ENCODE results near the gene CNTN4.

DNA sequence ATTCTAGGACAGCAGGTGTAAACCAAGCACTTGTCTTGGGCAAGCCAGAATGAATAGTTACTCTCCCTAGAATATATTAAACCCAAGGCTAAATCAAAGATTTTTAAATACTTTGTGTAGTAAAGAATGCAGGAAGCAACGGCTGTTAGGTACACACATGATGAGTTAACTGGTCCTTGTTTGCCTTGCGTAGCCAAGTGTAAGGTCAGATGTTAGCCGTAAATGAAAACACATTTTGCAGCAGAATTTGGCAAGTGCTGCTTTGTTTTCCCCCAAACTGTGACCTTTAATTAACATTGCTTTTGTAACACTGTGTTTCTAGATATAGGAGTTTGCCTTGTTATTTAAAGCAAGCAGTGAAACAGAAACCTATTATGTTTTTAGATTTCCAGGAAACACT, 642.9 kb downstream of the CNTN4 start:
- TF ChIP-seq, protein P1, sequence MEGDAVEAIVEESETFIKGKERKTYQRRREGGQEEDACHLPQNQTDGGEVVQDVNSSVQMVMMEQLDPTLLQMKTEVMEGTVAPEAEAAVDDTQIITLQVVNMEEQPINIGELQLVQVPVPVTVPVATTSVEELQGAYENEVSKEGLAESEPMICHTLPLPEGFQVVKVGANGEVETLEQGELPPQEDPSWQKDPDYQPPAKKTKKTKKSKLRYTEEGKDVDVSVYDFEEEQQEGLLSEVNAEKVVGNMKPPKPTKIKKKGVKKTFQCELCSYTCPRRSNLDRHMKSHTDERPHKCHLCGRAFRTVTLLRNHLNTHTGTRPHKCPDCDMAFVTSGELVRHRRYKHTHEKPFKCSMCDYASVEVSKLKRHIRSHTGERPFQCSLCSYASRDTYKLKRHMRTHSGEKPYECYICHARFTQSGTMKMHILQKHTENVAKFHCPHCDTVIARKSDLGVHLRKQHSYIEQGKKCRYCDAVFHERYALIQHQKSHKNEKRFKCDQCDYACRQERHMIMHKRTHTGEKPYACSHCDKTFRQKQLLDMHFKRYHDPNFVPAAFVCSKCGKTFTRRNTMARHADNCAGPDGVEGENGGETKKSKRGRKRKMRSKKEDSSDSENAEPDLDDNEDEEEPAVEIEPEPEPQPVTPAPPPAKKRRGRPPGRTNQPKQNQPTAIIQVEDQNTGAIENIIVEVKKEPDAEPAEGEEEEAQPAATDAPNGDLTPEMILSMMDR (IDR thresholded peaks at IDR 0.05; ENCODE audit: insufficient read depth, low read length), result no peak
- TF ChIP-seq, protein P2, sequence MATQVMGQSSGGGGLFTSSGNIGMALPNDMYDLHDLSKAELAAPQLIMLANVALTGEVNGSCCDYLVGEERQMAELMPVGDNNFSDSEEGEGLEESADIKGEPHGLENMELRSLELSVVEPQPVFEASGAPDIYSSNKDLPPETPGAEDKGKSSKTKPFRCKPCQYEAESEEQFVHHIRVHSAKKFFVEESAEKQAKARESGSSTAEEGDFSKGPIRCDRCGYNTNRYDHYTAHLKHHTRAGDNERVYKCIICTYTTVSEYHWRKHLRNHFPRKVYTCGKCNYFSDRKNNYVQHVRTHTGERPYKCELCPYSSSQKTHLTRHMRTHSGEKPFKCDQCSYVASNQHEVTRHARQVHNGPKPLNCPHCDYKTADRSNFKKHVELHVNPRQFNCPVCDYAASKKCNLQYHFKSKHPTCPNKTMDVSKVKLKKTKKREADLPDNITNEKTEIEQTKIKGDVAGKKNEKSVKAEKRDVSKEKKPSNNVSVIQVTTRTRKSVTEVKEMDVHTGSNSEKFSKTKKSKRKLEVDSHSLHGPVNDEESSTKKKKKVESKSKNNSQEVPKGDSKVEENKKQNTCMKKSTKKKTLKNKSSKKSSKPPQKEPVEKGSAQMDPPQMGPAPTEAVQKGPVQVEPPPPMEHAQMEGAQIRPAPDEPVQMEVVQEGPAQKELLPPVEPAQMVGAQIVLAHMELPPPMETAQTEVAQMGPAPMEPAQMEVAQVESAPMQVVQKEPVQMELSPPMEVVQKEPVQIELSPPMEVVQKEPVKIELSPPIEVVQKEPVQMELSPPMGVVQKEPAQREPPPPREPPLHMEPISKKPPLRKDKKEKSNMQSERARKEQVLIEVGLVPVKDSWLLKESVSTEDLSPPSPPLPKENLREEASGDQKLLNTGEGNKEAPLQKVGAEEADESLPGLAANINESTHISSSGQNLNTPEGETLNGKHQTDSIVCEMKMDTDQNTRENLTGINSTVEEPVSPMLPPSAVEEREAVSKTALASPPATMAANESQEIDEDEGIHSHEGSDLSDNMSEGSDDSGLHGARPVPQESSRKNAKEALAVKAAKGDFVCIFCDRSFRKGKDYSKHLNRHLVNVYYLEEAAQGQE (IDR thresholded peaks at IDR 0.05; ENCODE audit: insufficient replicate concordance, low read depth), result no peak
- no peak for TF ChIP-seq POLR2AphosphoS5 (IDR thresholded peaks at IDR 0.05; ENCODE audit: low read depth)
- no peak for TF ChIP-seq GABPA (IDR thresholded peaks at IDR 0.05; ENCODE audit: low read depth)
